GM18907 (cell line): ENCODE data around the gene UMODL1.

Source experiments
- ATAC-seq: cut with Tn5 transposase; IDR thresholded peaks from one replicate; pipeline ENCODE4 v1.9.1; 2021; ENCODE audit warnings: mild to moderate bottlenecking, moderate library complexity; ENCODE audit not compliant: unreplicated experiment

Gene UMODL1

DNA sequence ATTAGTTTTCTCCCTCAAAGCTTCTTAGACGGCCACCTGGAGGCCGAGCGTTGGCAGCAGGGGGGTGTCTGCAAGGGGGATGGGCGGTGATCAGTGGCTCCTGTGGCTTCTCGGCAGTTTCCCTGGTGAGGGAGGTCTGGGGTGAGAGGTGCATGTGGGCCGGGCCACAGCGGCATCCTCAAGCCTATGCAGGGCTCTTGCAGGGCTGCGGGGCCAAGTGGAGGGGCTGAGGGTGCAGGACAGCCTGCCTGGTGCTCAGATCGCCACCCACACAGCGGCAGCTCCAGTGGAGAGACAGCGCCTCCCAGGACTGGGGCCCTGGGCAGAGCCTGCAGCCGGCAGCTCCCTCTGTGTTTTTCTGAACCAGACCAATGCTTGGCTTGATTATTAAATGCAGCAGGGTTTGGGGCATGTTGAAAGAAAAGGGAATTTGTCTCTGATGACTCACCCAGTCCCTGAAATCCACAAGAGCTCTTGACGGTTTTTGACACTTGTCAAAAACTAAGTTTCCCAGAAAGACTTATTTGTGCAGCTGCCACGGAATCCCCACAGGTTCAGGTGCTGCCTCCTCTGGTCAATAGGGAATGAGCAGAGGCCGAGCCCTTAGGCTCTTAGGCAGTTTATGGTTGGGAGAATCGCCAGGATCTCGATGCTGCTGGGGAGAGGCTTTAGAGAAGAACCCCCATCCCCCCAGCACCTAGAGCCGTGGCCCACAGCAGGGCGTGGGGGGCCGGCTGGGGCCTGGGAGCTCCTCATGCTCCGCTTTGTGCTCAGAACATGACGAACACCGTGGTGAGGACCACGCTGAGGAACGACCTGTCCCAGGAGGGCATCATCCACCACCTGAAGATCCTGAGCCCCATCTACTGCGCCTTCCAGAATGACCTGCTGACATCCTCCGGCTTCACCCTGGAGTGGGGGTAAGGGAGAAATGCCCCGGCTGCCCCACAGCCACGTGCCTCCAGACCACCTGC, 54.7 kb downstream of the UMODL1 start:
- ATAC-seq: no peak

DNA sequence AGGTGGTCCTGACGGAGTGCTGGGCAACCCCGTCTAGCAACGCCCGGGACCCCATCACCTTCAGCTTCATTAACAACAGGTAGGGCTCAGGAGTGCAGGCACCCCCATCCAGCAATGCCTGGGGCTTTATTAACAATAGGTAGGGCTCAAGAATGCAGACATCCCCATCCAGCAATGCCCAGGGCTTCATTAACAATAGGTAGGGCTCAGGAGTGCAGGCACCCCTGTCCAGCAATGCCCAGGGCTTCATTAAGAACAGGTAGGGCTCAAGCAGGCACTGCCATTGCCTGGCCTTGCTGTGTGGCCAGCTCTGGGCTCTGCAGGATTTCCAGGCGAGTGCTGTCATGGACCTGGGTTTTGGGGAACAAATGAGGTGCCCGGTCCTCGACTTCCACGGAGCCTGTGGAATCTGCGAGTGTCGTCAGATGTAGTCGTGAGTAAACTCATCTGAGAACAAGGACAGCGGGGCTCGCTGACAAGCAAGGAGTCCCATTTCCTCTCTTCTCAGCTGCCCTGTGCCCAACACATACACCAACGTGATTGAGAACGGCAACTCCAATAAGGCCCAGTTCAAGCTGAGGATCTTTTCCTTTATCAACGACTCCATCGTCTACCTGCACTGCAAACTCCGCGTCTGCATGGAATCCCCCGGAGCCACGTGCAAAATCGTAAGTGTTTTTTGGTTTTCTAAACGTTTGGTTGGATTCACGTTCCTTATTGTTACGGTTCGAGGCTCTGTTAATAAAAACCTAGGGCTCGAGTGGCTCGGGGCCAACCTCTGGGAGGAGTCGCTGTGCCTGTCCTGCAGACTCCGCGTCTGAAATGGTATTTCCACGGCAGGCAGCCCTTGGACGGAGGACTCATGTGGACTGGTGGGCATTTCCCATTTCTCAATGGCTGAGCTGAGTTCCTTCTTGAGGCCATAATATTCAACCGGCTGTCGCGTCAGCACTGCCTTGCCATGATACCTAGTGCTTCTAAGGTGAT, 56.3 kb downstream of the UMODL1 start:
- ATAC-seq: no peak

- no peak for ATAC-seq
Measured at GRCh38 chr21:42129300-42130266, 58.5 kb downstream of the UMODL1 start.

DNA sequence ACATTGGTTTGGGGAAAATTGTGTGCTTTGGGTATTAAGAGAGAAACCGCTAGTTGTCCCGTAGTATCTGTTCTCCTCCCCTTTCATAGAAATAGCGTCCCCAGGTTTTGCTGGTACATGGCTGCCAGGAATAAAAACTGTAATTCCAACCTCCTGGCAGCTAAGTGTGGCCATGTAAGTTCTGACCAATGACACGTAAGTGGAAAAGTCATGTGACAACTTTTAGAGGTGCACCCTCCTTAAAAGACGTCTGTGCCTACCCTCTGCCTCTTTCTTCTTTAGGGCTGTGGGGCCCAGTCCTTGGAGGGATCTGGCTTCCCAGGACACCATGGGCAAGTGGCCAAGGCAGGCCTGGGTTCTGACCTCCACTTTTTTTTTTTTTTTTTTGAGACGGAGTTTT, 59.3 kb downstream of the UMODL1 start:
- no peak for ATAC-seq

- ATAC-seq: no peak
Measured at GRCh38 chr21:42132183-42132582, 61.1 kb downstream of the UMODL1 start.

DNA sequence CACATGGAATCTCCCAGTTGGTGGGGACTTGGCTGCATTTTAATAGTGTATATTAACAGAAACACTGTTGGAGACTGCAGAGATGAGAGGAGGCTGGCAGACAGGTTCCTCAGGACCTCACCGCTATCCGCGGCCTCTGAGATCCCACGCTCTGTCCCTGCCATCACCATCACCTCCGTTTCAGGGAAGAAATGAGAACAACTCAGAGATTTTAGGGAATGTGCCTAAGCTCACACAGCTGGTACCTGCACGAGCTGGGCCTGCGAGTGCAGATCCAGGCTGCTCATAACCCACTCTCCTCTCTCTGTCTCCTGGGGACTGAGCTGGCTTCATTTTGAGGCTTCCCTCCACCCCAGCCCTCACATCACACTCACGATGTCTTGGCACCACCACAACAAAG, 62.0 kb downstream of the UMODL1 start:
- no peak for ATAC-seq

DNA sequence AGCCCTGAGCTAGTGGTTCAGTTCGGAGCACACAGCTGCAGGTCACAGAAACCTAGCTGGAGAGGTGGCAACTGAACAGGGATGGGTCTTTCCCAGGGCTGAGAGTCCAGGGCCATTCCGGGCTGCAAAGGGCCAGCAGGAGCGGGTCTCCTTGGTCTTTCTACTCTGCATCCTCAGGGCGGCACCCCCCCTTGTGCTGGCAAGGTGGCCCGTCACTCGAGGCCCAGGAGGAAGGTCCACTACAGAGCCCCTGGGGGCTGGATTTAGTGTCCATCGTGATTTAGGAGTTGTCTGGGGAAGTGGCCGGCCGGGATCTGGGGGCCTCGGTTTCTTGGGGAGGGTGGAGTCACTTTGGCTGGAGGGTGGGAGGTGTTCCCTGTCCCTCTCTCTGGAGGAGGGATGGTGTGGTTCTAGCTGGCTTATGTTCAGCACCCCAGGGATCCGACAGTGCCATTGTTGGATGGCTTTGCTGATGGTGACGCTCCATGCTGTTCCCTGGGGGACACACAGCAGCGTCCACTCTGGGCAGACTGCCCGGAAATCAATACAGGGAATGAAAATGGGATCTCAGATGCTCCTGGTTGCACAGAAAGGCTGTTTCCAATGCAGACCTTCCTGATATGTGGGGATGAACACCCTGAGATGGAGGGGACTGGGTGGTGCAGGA, 64.4 kb downstream of the UMODL1 start:
- ATAC-seq: no peak

GRCh38 chr21:42137191-42137904, 66.2 kb downstream of the UMODL1 start:
- no peak for ATAC-seq

- no peak for ATAC-seq
Measured at GRCh38 chr21:42140196-42140934, 69.2 kb downstream of the UMODL1 start.

DNA sequence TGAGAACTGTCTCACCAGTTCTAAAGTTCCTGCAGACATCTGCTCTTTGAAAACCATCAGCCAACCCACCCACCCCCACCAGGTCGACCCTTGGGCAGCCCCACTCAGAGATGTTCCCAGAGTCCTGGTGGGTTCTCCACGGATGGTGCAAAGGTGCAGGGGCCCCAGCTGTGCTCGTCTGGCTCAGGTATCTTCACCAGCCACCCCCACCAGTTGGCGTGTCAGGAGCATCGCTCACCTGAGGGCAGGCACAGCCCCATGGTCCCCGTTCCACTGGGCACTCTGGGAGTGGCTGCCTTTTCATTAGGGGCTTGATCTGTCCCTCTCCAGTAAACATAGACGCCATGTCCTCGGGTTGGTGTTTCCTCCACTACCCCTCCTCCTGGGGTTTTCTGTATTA, 70.5 kb downstream of the UMODL1 start:
- no peak for ATAC-seq

GRCh38 chr21:42142141-42142540, 71.0 kb downstream of the UMODL1 start:
- no peak for ATAC-seq

DNA sequence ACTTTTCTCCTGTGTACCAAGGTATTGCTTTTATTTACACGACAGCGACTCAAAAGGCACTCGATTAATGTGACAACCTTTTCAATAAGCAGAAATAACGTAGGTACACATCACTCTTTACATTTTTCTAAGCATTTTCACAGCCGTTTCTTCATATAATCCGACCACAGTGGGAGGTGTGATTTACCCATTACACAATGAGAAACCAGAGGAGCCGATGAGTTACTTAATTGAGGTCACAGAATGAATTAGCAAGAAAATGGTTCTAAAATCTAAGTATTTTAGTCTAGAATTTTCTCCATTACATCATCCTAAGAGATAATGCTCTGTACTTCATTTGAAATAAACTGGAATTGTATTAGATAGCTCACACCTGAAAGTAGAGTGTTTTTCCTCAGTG, 71.5 kb downstream of the UMODL1 start:
- no peak for ATAC-seq

- no peak for ATAC-seq
Measured at GRCh38 chr21:42143111-42143510, 72.0 kb downstream of the UMODL1 start.

- ATAC-seq: no peak
Measured at GRCh38 chr21:42144221-42144620, 73.1 kb downstream of the UMODL1 start.

GRCh38 chr21:42144679-42145568, 73.8 kb downstream of the UMODL1 start:
- ATAC-seq: no peak

- ATAC-seq: no peak
Measured at GRCh38 chr21:42145569-42146272, 74.6 kb downstream of the UMODL1 start.

GRCh38 chr21:42146273-42146805, 75.2 kb downstream of the UMODL1 start:
- ATAC-seq: no peak
